GM12892 (cell line): Measurements from ENCODE around the gene SERPINE1.

Experiments used
- DNase-seq: peaks from one replicate; pipeline ENCODE4 v3.0.0; 2011; ENCODE audit not compliant: insufficient read length
- FAIRE-seq: peaks from 2 replicates; lab custom pipeline; 2011; peaks lifted over from hg19 to GRCh38; lab: Jason Lieb, UNC
- POLR2A ChIP-seq: IDR thresholded peaks from 2 replicates; pipeline ENCODE4 v1.6.1; 2011; ENCODE audit warnings: low read depth, low read length, control low read depth
- POLR2AphosphoS5 ChIP-seq: IDR thresholded peaks from 2 replicates; pipeline ENCODE4 v1.6.1; 2011; ENCODE audit warnings: low read depth, low read length, control low read depth
- TAF1 ChIP-seq: IDR thresholded peaks from 2 replicates; pipeline ENCODE4 v1.6.1; 2011; ENCODE audit warnings: low read depth, mild to moderate bottlenecking, control low read depth, low read length, borderline replicate concordance

The SERPINE1 gene

GRCh38 chr7:101185258-101185839 lies 58.4 kb downstream of the SERPINE1 start:
- FAIRE-seq: no peak
- no peak for TF ChIP-seq TAF1
- no peak for TF ChIP-seq POLR2A
- no peak for TF ChIP-seq POLR2AphosphoS5
- no peak for DNase-seq

- TF ChIP-seq TAF1 (no peak), POLR2A (no peak), POLR2AphosphoS5 (no peak)
- FAIRE-seq (no peak), DNase-seq (no peak)
Measured at GRCh38 chr7:101186194-101186593, 59.3 kb downstream of the SERPINE1 start.

GRCh38 chr7:101186844-101187428 lies 60.0 kb downstream of the SERPINE1 start:
- FAIRE-seq (no peak), DNase-seq (no peak)
- TF ChIP-seq POLR2A (no peak), TAF1 (no peak), POLR2AphosphoS5 (no peak)
